ENCODE measurements around the gene ADCY2.

GRCh38 chr5:7754997-7755596 lies 359.2 kb downstream of the ADCY2 start:
- TF ChIP-seq, protein P1, sequence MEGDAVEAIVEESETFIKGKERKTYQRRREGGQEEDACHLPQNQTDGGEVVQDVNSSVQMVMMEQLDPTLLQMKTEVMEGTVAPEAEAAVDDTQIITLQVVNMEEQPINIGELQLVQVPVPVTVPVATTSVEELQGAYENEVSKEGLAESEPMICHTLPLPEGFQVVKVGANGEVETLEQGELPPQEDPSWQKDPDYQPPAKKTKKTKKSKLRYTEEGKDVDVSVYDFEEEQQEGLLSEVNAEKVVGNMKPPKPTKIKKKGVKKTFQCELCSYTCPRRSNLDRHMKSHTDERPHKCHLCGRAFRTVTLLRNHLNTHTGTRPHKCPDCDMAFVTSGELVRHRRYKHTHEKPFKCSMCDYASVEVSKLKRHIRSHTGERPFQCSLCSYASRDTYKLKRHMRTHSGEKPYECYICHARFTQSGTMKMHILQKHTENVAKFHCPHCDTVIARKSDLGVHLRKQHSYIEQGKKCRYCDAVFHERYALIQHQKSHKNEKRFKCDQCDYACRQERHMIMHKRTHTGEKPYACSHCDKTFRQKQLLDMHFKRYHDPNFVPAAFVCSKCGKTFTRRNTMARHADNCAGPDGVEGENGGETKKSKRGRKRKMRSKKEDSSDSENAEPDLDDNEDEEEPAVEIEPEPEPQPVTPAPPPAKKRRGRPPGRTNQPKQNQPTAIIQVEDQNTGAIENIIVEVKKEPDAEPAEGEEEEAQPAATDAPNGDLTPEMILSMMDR (optimal IDR thresholded peaks at IDR 0.05 in 1 of 3, IDR thresholded peaks at IDR 0.05 in 1 of 3, conservative IDR thresholded peaks at IDR 0.05 in 1 of 3; ENCODE audit: extremely low read depth in 1 of 3, insufficient read depth in 2 of 3, low read length in 3 of 3), result peak; percentile 82 to 95 (median 94)
- no peak for TF ChIP-seq EZH2 (IDR thresholded peaks at IDR 0.05; ENCODE audit: low read length)

Measured in keratinocyte (primary cell).